ENCODE measurements around the gene ERN1.

ERN1 gene

DNA sequence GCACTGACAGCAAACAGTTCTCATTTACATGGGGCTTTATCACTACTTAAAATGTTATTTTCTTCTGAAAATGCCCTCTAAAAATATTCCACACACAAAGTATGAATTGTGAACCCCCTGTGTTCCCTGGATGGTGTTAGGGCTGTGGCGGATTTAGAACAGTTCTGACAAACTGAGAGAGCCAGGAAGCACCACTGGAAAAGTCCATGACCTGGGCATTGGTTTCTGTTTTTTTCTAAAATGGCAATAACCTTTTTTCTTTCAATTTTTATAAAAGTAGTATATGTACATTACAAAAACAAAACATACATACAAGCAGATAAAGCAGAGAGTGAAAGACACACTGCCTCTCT, 21.0 kb upstream of the ERN1 start:
- Mint-ChIP-seq H3K36me3 (ENCODE audit: low read depth) (peaks cover 23% of the 10 kb centered on the region), H3K27me3 (no peaks in the 10 kb centered on the region), H3K27ac (no peak overlapping the region), H3K4me1 (ENCODE audit: low read depth) (peaks cover 19% of the 10 kb centered on the region), H3K9me3 (no peaks in the 10 kb centered on the region), H3K4me3 (no peak overlapping the region)

DNA sequence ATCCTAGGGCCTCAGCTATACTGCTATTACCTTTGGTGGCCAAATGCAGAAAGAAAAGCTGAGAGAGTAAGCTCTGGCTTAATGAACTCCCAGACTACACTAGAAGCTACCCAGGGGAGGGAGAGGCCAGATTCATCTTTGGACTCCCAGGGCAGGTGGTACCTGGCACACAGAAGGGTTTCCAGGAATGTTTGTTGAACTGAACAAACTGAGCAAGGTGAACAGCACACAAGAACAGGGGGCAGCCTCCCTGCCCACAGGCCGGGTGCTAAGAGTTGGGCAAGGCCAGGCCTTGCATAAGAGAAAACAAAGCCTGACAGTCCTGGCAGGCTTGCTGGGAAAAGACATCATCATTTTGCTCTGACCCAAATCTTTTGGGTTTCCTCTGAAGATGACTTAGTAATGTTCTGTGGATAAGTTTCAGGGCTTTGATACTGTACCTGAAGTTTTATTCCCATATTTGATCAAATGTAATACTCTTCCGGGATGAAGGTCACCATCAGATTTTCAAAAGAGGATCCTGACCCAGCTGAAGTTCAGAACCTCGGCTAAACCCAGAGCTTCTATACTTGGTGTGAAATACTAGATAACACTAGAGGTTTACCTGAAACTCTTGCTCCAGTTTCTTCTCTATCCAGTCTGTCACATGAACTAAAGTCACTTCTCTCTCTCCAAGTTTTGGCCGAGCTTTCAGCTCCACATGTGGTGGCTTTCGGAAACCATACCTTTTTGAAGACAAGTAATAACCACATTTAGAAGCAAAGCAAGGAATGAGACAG, 20.5 kb upstream of the ERN1 start:
- H3K27ac Mint-ChIP-seq: no peak overlapping the region
- H3K4me1 Mint-ChIP-seq (ENCODE audit: low read depth): peaks cover 19% of the 10 kb centered on the region
- H3K9me3 Mint-ChIP-seq: no peaks in the 10 kb centered on the region
- peaks cover 23% of the 10 kb centered on the region for H3K36me3 Mint-ChIP-seq (ENCODE audit: low read depth)
- H3K27me3 Mint-ChIP-seq: no peaks in the 10 kb centered on the region
- no peak overlapping the region for H3K4me3 Mint-ChIP-seq

DNA sequence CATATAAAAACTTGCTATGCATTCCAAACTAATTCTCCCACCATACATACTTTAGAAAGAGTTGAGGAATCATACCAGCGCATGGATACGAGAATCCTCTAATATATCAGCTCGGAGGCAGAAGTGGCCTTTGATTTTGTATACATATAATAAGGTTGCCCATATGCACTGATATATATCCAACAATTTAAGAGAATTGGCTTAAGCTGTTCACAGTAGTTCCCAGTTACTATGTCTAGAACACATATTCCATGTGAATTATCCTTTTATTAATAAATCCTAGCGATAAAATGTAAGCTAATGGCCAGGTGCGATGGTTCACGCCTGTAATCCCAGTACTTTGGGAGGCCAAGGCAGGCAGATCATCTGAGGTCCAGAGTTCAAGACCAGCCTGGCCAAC, 19.3 kb upstream of the ERN1 start:
- Mint-ChIP-seq H3K4me1 (ENCODE audit: low read depth) (peaks cover 22% of the 10 kb centered on the region), H3K4me3 (no peak overlapping the region), H3K9me3 (no peaks in the 10 kb centered on the region), H3K36me3 (ENCODE audit: low read depth) (peaks cover 20% of the 10 kb centered on the region), H3K27me3 (no peaks in the 10 kb centered on the region), H3K27ac (no peak overlapping the region)

DNA sequence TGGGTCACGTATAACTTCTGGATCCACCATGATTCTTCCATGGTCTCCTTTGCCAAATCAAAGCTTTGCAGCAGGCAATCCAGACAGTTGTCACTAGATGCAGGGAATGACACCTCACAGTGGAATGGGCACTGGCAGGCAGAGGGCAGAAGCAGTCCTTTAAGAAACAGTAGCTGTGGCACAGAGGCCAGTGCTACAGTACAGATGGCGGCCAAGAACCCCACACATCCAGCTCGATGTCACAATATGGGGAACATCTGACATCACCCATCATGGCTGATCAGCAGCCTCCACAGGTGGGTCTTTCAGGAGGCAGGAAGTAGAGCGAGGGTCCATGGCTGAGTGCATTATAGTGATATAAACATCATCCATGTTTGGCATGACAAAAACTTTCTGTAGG, 18.8 kb upstream of the ERN1 start:
- Mint-ChIP-seq H3K4me1 (ENCODE audit: low read depth) (peaks cover 22% of the 10 kb centered on the region), H3K36me3 (ENCODE audit: low read depth) (peaks cover 15% of the 10 kb centered on the region)

DNA sequence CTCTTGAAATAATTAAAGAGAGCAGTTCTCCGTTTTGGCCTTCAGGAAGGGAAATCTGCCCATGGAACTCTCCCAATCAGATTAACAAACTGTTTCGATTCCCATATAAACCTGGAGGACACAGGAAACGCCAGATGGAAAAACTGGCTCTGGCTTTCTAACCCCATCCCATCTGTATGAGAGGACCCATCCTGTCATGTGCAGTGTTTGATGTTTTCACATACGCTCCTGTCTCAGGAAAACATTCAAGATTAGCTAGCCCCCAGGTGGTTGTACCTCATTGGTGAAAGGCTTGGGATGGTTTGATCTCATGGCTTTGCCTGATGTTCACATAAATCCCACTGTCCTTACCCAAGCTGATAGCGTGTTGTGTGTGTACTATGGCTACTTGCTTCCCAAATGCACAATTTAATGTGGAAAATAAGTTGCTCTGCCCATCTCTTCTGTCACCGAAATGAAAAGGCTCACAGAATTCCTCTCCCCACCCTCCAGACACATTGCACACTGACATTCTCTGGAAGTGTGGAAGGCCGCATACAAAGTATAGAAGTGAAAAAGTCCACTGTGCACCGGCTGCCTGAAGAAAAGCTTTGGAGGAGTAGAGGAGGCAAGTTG, 18.2 kb upstream of the ERN1 start:
- Mint-ChIP-seq H3K4me3 (no peak overlapping the region), H3K27ac (no peak overlapping the region), H3K9me3 (no peaks in the 10 kb centered on the region), H3K4me1 (ENCODE audit: low read depth) (peaks cover 22% of the 10 kb centered on the region), H3K27me3 (no peaks in the 10 kb centered on the region), H3K36me3 (ENCODE audit: low read depth) (peaks cover 9% of the 10 kb centered on the region)

More for the DNA sequence above, 18.8 kb upstream of the ERN1 start:
- Mint-ChIP-seq H3K4me3 (peak overlapping the region; percentile 4), H3K9me3 (no peaks in the 10 kb centered on the region), H3K27me3 (no peaks in the 10 kb centered on the region), H3K27ac (no peak overlapping the region)

DNA sequence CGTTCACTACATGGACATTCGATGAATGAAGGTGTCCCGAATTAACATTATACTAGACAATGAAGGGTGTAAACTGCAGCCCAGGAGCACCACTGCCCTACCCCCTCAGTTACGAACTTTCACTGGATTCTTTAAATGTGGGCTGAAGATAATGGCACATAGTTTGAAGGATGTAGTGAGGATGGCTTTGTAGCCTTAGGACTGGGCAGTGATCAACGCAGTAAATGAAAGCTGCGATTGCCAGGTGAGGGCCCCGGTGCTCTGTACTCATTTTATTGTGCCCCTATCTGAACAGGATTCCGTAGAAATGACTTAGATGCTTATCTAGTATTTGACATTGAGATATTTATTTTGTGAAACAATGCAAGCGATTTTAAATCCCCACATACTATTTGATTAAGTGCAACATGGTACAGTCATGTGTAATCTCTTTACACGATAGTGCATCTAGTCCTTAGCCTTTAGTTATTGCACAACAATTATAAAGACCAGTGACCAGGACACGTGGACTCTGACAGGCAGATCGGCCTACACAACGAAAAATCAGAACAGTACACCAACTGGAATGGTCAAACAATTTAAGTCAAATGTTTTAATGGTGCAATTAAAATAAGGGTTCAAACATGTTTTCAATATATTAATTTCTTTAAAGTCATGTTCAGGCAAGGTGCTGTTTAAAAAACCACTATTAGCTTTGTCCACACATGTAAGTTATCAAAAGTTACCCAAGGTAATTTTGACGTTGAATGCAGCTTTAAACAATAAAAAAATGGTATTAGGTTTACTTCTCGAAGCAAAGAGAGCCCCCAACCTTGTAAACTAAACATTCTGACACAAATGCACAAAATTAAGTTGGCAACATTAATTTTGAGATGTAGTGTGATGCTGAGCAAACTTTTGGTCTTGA, 17.4 kb upstream of the ERN1 start:
- no peak overlapping the region for H3K4me3 Mint-ChIP-seq
- peaks cover 2% of the 10 kb centered on the region for H3K36me3 Mint-ChIP-seq (ENCODE audit: low read depth)
- H3K27ac Mint-ChIP-seq: no peak overlapping the region
- H3K27me3 Mint-ChIP-seq: no peaks in the 10 kb centered on the region
- no peaks in the 10 kb centered on the region for H3K9me3 Mint-ChIP-seq
- peaks cover 22% of the 10 kb centered on the region for H3K4me1 Mint-ChIP-seq (ENCODE audit: low read depth)

DNA sequence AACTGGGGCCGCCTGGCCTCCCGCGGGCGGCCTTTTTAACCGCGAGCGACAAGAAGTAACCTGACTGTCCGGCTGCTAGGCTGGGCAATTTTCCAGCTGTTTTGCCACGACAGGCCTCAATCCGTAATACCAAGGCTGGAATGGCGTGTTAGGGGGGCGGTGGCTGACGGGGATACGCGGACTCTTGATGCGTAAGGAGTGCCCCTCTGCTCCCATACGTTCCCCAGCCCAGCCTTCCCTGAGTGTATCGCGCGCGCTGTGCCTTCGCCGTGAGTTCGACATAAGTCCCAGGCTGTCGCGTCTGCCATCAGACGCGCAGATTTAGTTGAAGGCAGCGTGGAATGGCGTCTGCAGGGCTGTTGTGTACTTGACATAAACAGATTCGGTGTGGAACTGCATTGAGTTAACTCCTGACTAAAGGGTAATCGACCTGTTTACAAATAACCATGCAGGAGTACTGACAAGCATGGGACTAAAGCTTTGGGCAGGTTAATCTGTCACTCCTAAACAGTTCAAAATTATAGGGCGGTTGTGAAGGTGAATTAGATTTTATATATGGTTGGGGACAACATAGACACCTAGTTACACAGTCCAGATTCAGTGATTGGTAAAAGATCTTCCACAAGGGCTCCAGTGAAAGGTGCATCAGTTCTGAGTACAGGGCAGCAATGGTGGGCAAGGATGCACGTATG, 16.6 kb upstream of the ERN1 start:
- H3K27me3 Mint-ChIP-seq: no peaks in the 10 kb centered on the region
- H3K9me3 Mint-ChIP-seq: no peaks in the 10 kb centered on the region
- no peaks in the 10 kb centered on the region for H3K36me3 Mint-ChIP-seq (ENCODE audit: low read depth)
- H3K27ac Mint-ChIP-seq: no peak overlapping the region
- H3K4me3 Mint-ChIP-seq: no peak overlapping the region
- H3K4me1 Mint-ChIP-seq (ENCODE audit: low read depth): peaks cover 22% of the 10 kb centered on the region

DNA sequence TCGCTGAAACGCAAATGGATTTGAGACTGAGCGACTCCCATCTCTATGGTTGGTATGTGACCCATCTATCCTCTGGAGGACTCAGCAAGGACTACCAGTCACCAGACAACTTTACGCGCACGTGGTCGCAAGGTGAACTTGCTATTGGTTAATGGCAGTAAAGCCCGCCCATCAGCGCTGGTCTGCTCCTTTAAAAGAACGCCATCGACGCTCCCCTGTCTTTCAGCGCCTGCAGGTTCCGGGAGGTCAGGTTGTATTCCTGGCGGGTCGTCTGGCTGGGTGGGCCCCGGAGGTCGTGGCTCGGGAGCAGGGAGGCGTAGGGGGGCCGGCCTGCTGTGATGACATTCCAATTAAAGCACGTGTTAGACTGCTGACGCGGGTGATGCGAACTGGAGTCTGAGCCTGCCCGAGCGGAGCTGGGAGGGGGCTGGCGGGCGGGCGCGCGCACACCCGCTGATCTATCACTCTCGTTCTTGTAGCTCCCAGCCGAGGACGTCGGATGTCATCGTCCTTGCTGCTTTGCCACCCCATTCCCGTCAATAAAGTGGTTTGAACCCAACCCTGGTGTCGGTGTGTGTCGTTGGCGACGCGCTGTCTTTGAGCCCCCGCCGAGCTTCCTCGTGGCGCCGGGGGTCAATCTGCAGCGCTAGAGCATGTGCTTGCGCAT, 15.9 kb upstream of the ERN1 start:
- H3K4me1 Mint-ChIP-seq (ENCODE audit: low read depth): peaks cover 22% of the 10 kb centered on the region
- no peaks in the 10 kb centered on the region for H3K9me3 Mint-ChIP-seq
- no peaks in the 10 kb centered on the region for H3K27me3 Mint-ChIP-seq
- H3K4me3 Mint-ChIP-seq: no peak overlapping the region
- H3K36me3 Mint-ChIP-seq (ENCODE audit: low read depth): no peaks in the 10 kb centered on the region
- no peak overlapping the region for H3K27ac Mint-ChIP-seq

DNA sequence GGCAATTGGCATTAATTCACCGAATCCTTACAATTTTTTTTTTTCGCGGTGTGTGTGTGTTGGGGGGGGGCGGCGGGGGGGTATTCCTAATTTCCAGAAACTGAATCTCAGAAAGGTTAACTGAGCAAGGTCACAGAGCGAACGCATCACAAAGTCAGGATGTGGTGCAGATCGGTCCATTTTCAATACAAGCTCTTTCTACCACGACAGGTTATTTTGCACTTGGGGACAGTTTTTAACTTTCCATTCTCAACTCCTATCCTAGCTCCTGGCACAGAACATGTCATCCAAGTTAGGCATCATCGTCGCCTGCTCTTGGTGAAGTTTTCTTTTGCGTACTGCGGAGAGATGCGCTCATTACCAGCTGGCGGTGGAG, 15.4 kb upstream of the ERN1 start:
- Mint-ChIP-seq H3K4me1 (ENCODE audit: low read depth) (peaks cover 22% of the 10 kb centered on the region), H3K36me3 (ENCODE audit: low read depth) (no peaks in the 10 kb centered on the region), H3K4me3 (no peak overlapping the region), H3K27ac (no peak overlapping the region), H3K9me3 (no peaks in the 10 kb centered on the region), H3K27me3 (no peaks in the 10 kb centered on the region)

DNA sequence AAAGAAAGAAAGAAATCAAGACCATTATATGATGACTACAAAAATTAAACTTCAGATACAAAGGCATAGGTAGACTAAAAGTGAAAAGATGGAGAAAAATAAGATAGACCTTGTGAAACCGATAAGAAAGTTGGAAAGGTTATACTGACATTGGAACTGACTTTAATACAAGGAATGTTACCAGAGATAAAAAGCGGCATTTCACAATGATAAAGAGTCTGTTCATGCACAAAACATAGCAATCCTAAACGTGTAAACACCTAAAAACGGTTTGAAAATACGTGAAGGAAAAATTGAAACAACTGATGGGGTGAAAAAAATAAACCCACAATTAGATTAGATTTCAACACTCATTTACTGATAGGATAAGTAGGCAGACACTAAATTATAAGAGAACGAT, 9.6 kb upstream of the ERN1 start:
- Mint-ChIP-seq H3K27ac (no peak overlapping the region), H3K27me3 (no peaks in the 10 kb centered on the region), H3K36me3 (ENCODE audit: low read depth) (no peaks in the 10 kb centered on the region), H3K9me3 (no peaks in the 10 kb centered on the region), H3K4me1 (ENCODE audit: low read depth) (no peaks in the 10 kb centered on the region), H3K4me3 (no peak overlapping the region)

DNA sequence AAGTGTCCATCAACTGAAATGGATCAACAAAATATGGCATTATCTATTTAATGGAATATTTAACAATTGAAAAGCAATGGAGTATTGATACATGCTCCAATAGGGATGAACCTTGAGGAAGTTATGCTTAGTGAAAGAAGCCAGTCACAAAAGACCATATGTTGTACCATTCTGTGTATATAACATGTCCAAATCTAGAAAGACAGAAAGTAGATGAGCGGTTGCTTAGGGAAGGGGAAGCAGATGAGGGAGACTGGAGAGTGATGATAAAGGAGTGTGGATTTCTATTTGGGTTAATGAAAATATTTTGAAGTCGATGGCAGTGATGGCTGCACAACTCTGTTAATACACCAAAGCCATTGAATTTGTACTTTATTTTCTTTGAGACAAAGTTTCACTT, 8.5 kb upstream of the ERN1 start:
- Mint-ChIP-seq H3K27me3 (no peaks in the 10 kb centered on the region), H3K4me3 (no peak overlapping the region), H3K27ac (peak overlapping the region; percentile 27), H3K4me1 (ENCODE audit: low read depth) (peaks cover 3% of the 10 kb centered on the region), H3K9me3 (no peaks in the 10 kb centered on the region), H3K36me3 (ENCODE audit: low read depth) (no peaks in the 10 kb centered on the region)

DNA sequence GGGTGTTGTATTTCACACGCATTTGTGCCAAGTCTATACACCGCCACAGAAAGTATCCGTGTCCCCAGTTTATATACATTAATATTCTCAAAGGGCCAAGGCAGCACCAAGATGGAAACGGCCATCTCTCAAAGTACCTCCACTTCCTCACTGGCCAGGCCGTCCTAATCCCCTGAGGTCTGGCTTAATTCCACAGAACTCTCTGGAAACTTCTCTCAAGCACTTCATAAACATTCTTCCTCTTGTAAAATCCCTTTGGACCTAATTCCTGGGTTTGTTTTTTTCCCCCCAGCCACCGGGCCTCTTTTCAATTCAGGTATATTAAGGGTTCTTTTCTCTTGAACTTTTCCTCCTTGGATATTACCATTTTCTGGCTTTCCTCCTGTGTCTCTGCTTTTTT, 5.1 kb upstream of the ERN1 start:
- no peaks in the 10 kb centered on the region for H3K36me3 Mint-ChIP-seq (ENCODE audit: low read depth)
- no peaks in the 10 kb centered on the region for H3K27me3 Mint-ChIP-seq
- H3K27ac Mint-ChIP-seq: no peak overlapping the region
- H3K4me1 Mint-ChIP-seq (ENCODE audit: low read depth): peaks cover 32% of the 10 kb centered on the region
- no peaks in the 10 kb centered on the region for H3K9me3 Mint-ChIP-seq
- H3K4me3 Mint-ChIP-seq: no peak overlapping the region

DNA sequence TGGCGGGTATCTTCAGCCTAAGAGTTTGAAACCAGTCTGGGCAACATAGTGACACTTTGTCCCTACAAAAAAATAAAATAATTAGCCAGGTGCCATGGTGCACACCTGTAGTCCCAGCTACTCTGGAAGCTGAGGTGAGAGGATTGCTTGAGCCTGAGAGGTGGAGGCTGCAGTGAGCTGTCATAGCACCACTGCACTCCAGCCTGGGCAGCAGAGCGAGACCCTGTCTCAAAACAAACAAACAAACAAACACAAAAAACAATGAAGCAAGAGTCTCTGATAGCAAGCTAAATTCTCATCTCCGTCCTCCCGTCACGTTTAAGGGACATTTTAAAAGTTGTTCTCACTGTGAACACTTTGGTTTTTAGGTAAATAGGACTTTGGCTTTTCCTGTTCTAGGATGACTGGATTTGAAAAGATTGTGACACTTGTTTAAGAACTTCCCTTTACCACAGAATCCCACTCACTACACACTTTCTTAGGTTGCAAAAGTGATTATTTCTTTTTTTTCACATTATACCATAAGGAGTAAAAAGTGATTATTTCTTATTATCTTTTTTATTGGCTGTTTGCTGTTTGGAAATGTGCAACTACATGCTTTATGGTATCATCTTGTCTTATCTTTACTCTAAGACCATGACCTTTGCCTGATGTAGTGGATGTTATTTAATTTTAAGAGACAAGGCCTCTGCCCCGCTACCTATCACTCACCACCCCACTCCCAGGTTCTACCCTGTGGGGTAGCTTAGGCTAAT, 4.4 kb upstream of the ERN1 start:
- no peaks in the 10 kb centered on the region for H3K9me3 Mint-ChIP-seq
- no peak overlapping the region for H3K4me3 Mint-ChIP-seq
- peaks cover 32% of the 10 kb centered on the region for H3K4me1 Mint-ChIP-seq (ENCODE audit: low read depth)
- no peaks in the 10 kb centered on the region for H3K27me3 Mint-ChIP-seq
- no peaks in the 10 kb centered on the region for H3K36me3 Mint-ChIP-seq (ENCODE audit: low read depth)
- no peak overlapping the region for H3K27ac Mint-ChIP-seq
